NOMO-1 treated with DMSO at 0.1 percent for 48 hours (cell line): ENCODE results near the gene SPON2.

Source experiments
- DNase-seq: peaks from one replicate; lab custom pipeline; 2025; ENCODE audit not compliant: unreplicated experiment; lab: John Stamatoyannopoulos, UW

Gene SPON2

DNA sequence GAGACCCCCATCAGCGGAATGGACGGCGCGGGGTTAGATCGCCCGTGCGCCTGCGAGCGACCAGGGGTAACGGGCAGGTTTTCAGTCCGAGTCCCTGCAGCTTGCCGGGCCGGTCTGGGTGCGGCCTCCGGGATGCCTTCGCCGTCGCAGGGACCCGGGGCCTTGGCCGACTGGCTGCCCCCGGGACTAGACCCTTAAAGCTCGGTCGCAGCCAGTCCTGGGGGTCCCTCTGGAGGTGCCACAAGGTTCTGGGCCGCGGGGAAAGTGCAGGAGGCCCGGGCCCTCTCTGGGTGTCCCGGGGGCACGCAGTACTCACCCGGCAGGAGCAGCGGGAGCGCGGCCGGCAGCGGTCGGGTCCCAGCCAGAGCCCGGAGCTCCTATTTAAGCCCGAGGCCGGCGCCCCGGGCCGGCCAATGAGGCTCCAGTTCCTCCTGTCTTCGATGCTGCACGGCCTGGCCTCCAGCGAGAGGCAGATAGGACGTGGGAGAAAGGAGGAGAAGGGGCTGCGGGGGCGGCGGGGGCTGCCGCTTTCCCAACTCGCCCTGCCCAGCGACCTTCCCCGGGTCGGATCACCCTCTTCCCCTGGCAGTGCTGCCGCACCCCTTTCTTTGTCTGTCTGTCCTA, at the start of gene SPON2:
Gene SPON2 (minus strand): TSS at position 356 of the 624 bp plus-strand sequence.
- DNase-seq, result no peak

DNA sequence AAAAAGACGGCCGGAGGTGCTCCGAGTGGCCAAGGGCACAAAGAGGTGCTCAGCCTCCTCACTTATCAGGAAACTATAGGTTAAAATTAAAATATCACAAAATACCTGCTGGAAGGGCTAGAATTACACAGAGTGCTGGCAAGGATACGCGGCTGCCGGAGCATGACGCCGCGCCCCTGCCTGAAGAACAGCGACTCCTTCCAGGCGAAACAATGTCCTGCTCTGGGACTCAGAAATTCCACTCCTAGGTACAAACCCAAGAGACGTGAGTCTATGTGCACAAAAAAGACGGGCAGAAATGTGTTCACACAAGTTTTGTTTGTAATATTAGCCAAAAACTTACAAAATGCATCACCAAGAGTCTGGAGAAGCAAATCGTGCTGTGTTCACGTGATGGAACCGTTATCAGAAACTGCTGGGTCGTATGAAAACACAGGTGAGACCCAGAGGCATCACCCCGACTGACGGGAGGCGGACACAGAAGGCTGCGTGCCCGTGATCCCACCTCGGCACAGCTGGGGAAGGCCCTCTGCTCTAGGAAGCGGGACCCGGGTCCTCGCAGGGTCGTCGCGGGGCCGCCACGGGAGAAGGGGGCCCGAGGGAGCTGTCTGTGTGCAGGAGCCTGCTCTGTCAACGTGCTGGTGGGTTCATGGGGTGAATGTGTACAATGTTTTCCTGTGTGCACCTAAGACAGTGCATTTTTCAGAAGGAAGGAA, 48.9 kb upstream of the SPON2 start:
- no peak for DNase-seq

DNA sequence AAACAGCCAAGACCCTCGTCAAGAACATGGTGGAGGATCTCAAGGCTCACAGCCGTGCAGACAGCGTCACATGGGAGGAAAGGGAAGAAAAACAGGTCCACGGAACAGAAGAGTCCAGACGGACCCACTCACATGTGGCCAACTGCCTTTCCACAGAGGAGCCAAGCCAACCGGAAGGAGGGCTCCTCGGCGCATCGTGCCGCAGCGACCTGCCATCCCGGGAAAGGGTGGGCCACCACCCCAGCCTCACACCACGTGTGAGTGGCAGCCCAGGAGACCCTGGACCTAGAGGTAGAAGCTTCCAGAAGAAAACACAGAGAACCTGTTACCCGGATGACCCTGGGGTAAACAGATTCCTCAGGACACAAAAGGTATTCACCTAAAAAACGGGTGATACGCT, 48.2 kb upstream of the SPON2 start:
- no peak for DNase-seq

DNA sequence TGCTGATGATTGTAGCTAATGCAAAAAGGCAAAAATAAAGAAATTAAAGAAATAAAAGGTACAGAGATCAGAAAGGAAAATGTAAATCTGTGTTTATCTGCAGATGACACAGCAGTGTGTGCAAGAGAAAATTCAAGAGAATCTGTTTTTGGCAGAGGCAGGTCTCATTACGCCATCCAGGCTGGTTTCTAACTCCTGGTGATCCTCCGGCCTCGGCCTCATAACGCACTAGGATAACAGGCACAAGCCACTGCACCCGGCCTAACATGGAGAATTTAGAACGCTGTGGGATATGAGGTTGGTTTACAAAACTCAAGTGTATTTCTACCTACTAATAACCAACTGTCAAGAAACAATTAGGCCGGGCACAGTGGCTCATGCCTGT, 47.2 kb upstream of the SPON2 start:
- no peak for DNase-seq

DNA sequence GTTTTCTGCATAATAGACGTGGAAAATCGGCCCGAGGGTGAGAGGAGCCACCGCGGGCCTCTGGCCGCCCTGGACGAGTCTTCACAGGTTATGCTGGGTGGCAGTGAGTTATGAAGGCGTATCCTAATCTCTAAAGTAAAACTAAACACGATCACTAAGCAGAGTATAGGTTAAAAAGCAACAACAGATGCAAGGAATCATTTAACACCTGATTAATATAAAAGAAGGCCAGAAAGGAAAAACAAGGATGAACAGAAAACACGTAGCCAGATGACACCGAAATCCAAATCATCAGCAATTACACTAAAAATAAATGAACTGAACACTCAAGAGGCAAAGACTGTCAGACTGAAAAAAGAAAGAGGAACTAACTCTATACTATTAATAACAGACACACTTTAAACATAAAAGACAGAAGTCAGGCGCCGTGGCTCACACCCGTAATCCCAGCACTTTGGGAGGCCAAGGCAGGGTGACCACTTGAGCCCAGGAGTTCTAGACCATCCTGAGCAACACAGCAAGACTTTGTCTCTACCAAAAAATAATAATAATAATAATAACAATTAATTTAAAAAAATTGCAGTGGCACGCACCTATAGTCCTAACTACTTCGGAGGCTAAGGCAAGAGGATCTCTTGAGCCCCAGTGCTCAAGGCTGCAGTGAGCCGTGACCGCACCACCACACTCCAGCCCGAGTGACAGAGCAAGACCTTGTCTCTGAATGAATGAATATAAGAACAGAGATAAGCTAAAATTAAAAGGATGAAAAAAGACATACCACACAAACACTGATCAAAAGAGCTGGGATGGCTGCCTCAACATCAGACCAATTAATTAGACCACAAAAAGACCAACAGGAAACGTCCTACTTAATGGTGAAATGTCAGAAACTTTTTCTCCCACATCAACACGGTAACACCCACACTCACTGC, 46.5 kb upstream of the SPON2 start:
- peak; percentile 90 for DNase-seq

DNA sequence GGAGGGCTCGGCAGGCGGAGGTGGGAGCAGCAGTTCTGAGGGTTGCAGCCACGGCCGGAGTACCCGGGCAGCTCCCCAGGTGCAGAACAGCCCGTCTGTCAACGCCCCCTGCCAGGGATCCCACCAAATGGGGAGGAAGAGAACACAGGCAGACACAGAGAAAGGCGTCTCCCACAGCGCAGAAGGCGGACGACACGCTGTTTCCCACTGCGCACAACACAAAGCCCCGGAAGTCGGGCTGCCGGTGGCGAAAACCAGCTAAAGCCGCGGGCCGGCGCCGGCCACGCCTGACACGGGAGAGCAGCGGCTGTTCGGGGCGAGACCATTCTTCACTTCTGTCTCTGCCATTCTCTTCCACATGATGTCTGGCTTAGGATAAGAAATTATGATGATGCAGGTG, 45.0 kb upstream of the SPON2 start:
- no peak for DNase-seq

DNA sequence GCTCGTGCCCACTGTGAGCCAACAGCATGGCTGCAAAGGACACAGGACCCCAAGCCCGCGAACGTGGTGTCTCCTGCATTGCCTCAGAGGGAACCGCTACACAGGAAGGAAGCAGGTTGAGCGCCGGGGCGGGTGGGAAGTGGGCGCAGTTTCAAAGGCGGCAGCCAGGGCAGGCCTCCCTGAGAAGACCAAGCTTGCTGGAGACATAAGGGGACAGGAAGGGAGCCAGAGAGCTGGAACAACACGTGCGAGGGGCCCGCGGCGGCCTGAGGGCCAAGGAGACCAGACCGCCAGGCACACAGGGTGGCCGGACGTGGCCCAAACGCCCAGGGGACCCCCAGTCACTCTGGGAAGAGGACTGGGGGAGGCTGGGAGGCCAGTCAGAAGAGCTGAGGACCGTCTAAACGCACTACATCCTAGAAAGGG, 44.5 kb upstream of the SPON2 start:
- DNase-seq, result peak; percentile 46

DNA sequence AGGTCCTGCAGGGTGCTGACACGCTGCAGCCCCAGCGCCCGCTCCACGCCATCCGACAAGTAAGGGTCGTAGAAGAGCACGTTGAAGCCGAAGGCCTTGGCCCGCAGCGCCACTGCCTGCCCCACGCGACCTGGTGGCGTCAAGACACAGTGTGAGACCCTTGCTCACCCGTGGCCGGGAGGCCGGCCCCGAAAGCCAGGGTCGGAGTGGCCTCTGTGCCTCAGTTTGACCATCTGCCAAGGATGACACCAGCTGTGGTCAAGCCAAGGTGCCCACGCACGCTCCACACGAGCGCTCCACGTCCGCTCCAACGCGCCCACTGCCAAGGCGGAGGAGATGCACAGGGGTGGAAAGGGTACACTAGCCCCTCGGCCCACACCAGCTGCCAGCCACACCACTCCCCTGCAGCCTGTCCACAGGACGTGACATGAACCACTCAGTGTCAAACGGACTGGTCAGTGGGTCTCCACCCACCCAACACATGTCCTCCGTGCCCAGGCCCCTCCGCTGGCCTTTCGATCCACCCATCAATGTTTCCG, 43.8 kb upstream of the SPON2 start:
- DNase-seq, result no peak

DNA sequence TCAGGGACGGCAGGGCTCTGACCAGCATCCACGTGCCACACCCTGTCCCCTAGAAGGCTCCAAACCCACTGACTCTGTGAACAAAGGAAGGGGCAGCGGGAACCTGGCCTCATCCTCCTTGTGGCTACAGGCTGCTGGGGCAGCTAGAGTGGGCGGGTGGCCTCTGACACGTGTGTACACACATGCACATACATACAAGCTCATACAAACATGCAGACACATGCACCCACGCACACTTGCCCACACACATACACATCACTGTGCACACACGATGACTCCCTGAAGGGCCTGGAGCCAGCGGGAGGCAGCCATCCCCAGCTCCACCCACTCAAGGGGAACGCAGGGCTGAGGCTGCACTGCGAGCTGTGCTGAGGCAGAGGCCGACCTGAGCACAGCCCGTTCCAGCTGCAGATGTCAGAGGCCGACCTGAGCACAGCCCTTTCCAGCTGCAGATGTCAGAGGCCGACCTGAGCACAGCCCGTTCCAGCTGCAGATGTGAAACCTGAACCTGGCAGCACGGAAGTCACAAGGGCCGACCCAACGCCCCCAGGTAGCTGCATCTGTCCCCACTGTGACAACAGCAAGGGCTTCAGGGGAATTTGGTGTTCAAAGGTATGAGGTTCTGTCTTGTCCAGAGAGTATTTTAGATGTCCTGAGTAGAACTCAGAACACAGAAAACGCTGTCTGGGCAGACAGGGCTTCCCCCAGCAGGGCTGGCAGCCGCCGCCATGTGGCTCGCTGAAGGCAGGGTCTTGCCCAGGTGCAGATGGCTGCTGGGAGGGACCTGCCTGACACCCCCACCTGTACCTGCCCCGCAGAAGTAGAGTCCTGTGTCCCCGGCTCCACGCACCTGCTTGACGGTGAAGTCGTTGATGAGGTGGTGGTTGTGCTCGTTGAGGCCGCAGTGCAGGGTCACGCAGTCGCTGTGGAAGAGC, 43.0 kb upstream of the SPON2 start:
- no peak for DNase-seq

DNA sequence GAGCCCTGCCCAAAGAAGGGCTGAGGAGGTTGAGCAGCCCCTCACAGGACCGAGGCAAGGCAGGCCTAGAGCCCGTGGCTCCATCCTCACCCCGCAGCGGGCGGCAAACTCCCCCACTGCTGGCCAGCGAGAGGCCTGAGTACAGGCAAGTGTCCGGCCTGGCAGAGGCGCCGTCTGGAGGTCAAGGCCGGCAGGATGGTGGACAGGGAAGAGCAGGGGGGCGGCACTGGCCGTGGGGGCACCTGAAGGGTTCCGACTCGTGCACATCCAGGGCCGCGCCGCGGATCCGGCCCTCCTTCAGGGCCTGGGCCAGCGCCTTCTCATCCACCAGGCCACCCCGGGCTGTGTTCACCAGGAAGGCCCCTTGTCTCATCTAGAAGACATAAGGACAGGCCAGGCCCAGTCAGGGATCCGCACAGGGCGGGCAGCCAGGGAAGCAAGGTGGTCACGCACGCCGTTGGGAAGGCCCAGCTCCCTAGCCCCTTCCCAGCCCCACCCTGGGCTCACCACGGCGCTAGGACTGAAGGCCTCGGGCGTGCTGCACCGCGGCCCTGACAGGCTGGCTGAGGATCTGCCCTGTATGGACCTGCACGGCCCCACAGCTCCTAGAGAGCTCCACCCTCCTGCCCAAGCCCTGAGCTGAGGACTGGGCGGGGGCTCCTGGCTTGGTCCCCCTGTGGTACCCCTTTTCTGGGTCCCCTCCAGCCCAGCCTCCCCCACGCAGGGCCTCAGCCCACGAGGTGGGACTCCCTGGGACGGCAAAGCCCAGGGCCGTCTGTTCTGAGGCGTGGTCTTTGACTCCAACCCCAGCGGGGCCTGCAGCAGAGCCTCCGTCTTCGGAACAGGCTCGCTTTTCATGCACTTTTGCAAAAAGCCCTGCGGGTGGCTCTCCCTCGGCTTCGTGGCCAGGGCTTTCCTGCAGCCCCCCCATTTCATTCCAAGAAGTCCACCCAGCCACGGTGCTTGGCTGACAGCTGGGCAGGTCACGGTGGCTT, 42.0 kb upstream of the SPON2 start:
- DNase-seq, result no peak

DNA sequence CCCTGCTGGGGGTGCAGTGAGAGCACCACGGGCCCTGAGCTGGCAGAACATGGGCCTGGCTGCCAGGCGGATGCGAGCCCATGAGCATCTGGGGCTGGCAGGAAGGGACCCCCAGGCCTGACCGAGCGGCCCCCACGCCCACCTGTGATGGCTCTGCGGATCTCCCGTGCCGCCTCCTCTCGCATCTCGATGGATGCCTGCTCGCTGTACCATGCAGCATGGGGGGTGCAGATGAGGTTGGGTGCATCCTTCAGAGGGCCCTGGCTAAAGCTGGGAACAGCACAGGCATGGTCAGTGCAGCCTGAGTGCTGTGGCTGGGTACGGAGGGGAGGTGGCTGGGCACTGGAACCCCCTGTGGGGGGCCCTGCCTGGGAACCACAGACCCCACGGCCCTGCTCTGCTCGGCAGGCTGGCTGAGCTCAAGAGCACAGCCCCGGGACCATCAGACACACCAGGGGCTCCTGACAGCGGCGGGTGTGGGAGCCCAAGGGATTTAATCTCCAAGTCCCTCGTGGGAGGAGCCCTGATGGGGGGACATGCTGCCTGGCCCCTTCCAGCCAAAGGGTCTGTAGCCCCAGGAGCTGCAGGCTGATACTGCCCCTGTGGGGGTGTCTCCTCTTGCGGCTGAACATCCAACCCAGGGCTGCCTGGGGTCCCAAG, 41.1 kb upstream of the SPON2 start:
- no peak for DNase-seq

DNA sequence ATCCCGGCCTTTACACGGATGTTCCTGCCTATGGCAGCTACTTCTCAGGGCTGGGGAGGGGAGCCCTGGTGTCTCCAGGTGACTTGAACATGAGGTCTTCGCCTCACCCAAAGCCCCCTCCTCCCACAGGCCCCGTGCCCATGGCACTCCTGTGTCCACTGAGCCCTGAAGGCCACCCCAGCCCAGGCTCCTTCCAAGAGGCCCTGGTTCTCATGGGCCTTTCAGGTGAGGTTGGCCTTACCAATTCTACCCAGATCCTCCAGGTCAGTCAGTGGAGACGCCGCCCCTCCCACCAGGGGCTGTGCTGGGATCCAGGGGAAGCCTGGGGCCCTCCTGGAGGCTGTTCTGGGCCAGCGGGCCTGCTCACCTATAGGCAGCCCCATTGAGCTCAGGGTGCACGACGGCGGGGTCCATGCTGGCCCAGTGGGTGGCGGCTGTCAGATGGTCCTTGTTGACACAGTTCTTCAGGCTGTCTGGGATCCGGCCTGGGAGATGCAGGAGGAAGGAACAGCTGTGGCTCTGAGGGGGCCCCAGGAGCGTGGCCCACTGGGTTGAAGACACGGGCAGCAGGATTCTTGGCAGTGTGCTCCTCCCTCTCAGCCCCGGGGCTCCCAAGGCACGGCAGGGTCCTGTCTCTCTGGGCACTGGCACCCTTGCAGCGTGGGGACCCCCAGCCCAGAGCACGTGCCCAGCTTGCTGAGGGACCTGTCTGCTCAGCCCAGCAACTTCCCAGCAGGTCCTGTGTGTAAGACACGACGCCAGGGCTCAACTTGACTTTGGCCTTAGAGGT, 40.4 kb upstream of the SPON2 start:
- DNase-seq, result no peak

DNA sequence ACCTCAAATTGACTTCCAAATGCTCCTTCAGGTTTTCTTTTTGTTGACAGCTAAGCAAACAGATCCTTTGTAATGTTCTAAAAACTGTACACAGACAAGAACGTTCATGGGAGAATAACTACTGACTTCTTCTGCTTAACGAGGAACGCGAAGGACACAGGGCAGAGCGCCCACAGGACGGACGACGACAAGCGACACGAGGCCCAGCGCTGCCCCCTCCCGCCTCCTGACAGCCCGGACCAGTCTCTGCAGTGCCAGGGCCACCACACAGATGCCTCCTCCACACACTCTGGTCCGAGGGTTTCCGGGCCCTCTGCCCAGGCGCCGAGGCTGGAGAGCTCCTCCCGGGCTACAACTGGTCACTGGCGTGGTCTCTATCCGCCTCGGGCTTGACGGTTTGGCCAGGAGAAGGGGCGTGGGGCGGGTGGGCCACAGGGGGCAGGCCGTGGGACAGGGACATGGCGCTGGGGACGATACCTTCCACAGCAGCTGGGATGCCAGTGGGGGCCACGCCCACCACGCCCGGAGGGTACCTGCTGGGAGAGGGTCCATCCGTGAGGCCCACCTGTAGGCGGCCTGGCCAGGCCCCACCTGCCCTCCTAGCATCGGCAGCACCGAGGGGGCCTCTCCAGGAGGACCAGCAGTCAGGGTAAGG, 39.6 kb upstream of the SPON2 start:
- DNase-seq, result no peak

DNA sequence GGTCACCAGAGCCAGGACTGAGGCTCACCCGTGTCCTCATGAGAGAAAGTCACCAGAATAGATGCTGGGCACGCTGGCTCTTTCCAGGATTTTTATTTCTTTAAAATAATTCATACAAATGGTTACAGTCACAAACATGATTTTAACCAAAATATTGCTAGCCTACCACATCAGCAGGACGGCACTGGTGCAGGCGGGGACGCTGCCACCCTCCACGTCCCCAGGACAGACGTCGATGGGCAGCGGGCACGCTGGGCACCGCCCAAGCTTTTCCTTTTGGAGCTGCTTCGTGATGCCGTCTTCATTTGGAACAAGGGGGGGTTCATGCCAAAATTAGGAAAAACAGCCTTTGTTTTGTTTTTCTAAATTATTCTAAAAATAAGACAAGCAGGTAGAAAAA, 39.0 kb upstream of the SPON2 start:
- no peak for DNase-seq

DNA sequence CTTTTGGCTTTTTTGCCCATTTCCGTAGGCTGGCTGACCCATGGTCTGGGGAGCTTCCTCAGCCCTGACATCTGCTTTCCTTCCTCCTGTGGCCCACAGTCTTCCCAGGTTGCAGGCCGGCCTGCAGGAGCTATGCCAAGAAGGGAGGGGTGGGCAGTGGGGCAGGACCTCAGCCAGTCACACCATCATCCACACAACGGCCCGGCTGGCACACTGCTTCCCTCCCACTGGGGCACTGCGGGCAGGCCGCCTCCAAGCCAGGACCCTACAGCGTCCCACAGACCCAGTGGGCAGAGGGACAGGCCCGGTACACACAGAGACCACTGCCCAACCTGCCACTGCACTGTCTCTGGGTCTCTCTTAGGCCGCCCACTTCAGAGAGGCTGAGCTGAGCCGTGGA, 38.6 kb upstream of the SPON2 start:
- no peak for DNase-seq

DNA sequence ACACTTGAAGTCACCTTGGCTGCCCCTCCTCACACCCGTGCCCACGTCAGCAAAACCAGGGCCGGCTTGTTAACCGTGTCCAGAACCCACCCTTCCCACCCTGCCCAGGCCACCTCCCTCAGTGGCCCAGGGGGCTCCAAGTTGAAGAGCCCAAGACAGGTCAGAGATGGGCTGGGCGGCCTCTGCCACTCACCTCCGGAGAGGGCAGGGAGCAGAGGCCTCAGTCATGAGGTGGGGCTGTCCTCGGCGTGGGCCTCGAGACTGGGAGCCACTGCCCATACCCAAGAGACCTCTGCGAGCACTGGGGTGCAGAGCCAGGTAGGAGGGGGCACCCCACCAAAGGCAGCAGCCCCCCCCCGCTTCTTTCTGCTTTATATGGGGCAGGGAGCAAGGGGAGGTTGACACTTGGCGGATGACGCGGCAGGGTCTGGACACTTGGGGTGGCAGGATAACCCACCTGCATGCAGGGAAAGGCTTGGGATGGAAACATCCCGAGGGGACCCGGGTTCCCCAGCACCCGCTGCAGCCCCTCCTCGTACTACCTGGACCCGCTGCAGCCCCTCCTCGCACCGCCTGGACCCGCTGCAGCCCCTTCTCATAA, 38.0 kb upstream of the SPON2 start:
- no peak for DNase-seq

DNA sequence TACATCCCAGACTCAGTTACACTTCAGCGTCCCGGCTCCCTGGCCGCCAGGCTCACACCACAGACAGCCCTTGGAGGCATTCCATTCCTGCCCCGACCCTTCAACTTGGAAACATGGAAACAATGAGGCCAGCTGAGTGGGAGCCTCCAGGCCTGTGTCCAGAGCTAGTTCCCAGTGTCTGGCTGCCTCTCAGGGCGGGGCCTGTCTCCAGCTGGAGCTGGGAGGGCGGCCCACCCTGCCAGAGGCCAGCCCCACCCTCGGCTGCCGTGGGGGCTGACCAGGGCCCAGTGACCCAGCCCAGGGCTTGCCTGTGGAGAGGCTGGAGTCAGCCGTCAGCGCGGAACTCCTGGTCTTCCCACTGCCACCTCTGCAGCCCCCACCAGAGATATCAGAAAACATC, 37.4 kb upstream of the SPON2 start:
- DNase-seq, result no peak
